HepG2 (cell line): ENCODE measurements around the gene COL26A1. TPM values are rescaled to one million over a fixed set of nuclear protein-coding genes. Genes with fewer than 3 reads are reported as not detected.

Experiments
- AGO1 ChIP-seq: fragments of 200-400 bp; formaldehyde crosslinking; IDR thresholded peaks from 2 replicates; pipeline ENCODE4 v1.6.1; 2017; ENCODE audit warnings: mild to moderate bottlenecking, low read depth, low read length, moderate library complexity; ENCODE audit not compliant: poor library complexity, severe bottlenecking
- EED ChIP-seq: sonication (generic); formaldehyde crosslinking; IDR thresholded peaks from 2 replicates; pipeline ENCODE4 v1.5.0; 2020; ENCODE audit warnings: mild to moderate bottlenecking, missing genetic modification reagents
- GABPA ChIP-seq, 2 experiments: IDR thresholded peaks; 2 replicates each; pipeline ENCODE4 v1.6.1; 2011 to 2016; ENCODE audit warnings: low read depth in 2 of 2, low read length in 1 of 2, missing biosample characterization in 1 of 2, missing genetic modification characterization in 1 of 2
- GPN1 ChIP-seq: sonication (generic); formaldehyde crosslinking; IDR thresholded peaks from 2 replicates; pipeline ENCODE4 v1.5.1; 2020; ENCODE audit warnings: missing genetic modification reagents, borderline replicate concordance
- HHEX ChIP-seq: IDR thresholded peaks from 2 replicates; pipeline ENCODE4 v1.6.1; 2016; ENCODE audit warnings: control low read depth
- HMG20A ChIP-seq: IDR thresholded peaks from 2 replicates; pipeline ENCODE4 v1.6.1; 2016; ENCODE audit warnings: borderline replicate concordance
- MAF1 ChIP-seq: sonication (generic); formaldehyde crosslinking; IDR thresholded peaks from 2 replicates; pipeline ENCODE4 v1.5.0; 2020; ENCODE audit warnings: missing genetic modification reagents, borderline replicate concordance
- MATR3 ChIP-seq: sonication (generic); formaldehyde crosslinking; IDR thresholded peaks from 2 replicates; pipeline ENCODE4 v1.4.0; 2020; ENCODE audit warnings: missing genetic modification reagents
- NFIB ChIP-seq: sonication (generic); formaldehyde crosslinking; IDR thresholded peaks from 2 replicates; pipeline ENCODE4 v1.9.0; 2021; ENCODE audit warnings: missing genetic modification reagents, mild to moderate bottlenecking, borderline replicate concordance
- NRL ChIP-seq: sonication (generic); formaldehyde crosslinking; IDR thresholded peaks from 2 replicates; pipeline ENCODE4 v1.5.0; 2020; ENCODE audit warnings: missing genetic modification reagents, mild to moderate bottlenecking, moderate library complexity, borderline replicate concordance
- PHB2 ChIP-seq: fragments of 450-650 bp; IDR thresholded peaks from 2 replicates; pipeline ENCODE4 v1.6.1; 2018; ENCODE audit not compliant: partially characterized antibody
- RFX3 ChIP-seq: IDR thresholded peaks from 2 replicates; pipeline ENCODE4 v1.6.1; 2016; ENCODE audit warnings: missing biosample characterization, missing genetic modification reagents
- SALL2 ChIP-seq: sonication (generic); formaldehyde crosslinking; IDR thresholded peaks from 2 replicates; pipeline ENCODE4 v1.8.1; 2023; ENCODE audit warnings: mild to moderate bottlenecking, missing genetic modification reagents, inconsistent platforms
- SIX4 ChIP-seq: sonication (generic); formaldehyde crosslinking; IDR thresholded peaks from 2 replicates; pipeline ENCODE4 v1.4.0; 2020; ENCODE audit warnings: missing genetic modification reagents
- TAF1 ChIP-seq: sonication (generic); formaldehyde crosslinking; IDR thresholded peaks from 2 replicates; pipeline ENCODE4 v1.4.0; 2020; ENCODE audit warnings: missing genetic modification reagents
- TFDP2 ChIP-seq: sonication (generic); formaldehyde crosslinking; IDR thresholded peaks from 2 replicates; pipeline ENCODE4 v1.4.0; 2020; ENCODE audit warnings: missing genetic modification reagents
- TSC22D2 ChIP-seq: sonication (generic); formaldehyde crosslinking; IDR thresholded peaks from 2 replicates; pipeline ENCODE4 v1.5.1; 2020; ENCODE audit warnings: missing genetic modification reagents, mild to moderate bottlenecking, borderline replicate concordance
- ZHX2 ChIP-seq, 2 experiments: sonication (generic) in 1 of 2; formaldehyde crosslinking in 1 of 2; IDR thresholded peaks; 2 replicates each; pipeline versions ENCODE4 v1.6.1 to v1.9.0; 2014 to 2022; ENCODE audit warnings: antibody characterized with exemption in 1 of 2, borderline replicate concordance in 1 of 2, inconsistent platforms in 1 of 2, low read depth in 1 of 2, missing genetic modification reagents in 1 of 2
- ZIK1 ChIP-seq: sonication (generic); formaldehyde crosslinking; IDR thresholded peaks from 2 replicates; pipeline ENCODE4 v1.5.0; 2020; ENCODE audit warnings: mild to moderate bottlenecking, low read depth, missing genetic modification reagents, borderline replicate concordance
- ZMYM2 ChIP-seq: sonication (generic); formaldehyde crosslinking; IDR thresholded peaks from 2 replicates; pipeline ENCODE4 v1.8.0; 2022; ENCODE audit warnings: mild to moderate bottlenecking, missing genetic modification reagents
- ZSCAN12 ChIP-seq: sonication (generic); formaldehyde crosslinking; IDR thresholded peaks from 2 replicates; pipeline ENCODE4 v1.9.0; 2021; ENCODE audit warnings: mild to moderate bottlenecking, missing genetic modification reagents
- polyA plus RNA-seq, 8 experiments: library from polyadenylated mRNA; depleted of rRNA in 3 of 8; stranded (reverse) in 7 of 8; unstranded in 1 of 8; fragments of >200 nt; fragmentation: Illumina TruSeq in 4 of 8; extraction: Trizol in 4 of 8; gene quantifications; 2 replicates each; pipeline versions ENCODE4 v1.2.1 to v1.2.3, GENCODE V29; 2011 to 2016; ENCODE audit warnings: low read depth in 4 of 8, missing spikeins in 1 of 8, mixed read lengths in 1 of 8; ENCODE audit not compliant: insufficient read depth in 1 of 8
- total RNA-seq, 5 experiments: library from RNA; depleted of rRNA; stranded (reverse); fragments of >200 nt; fragmentation: Illumina TruSeq; extraction: Trizol; gene quantifications; 2 replicates each; pipeline ENCODE4 v1.2.3, GENCODE V29; 2016; ENCODE audit warnings: low read depth in 1 of 5

Gene COL26A1
- total and polyA plus RNA-seq, 2 of the 13 experiments (the other 11 are each of a cell fraction or from before 2014, with no cell fraction given), result 7.8 to 9.2 TPM

GRCh38 chr7:101390901-101391301 lies 28.2 kb downstream of the COL26A1 start (continued):
- TF ChIP-seq GABPA (IDR thresholded peaks at IDR 0.05; ENCODE audit: low read depth, low read length) (no peak), GABPA (CRISPR knock-in tag; IDR thresholded peaks at IDR 0.05; ENCODE audit: low read depth) (peak; percentile 46; the same call in 1 of the 2 replicates), MAF1 (CRISPR knock-in tag) (no peak), MATR3 (CRISPR knock-in tag) (no peak), SALL2 (no peak), HMG20A (peak; percentile 74; the same call in 1 of the 2 replicates), ZIK1 (CRISPR knock-in tag) (no peak), RFX3 (CRISPR knock-in tag) (no peak), EED (CRISPR knock-in tag) (no peak), AGO1 (no peak), ZHX2 (IDR thresholded peaks at IDR 0.05; ENCODE audit: low read depth) (no peak), ZHX2 (CRISPR knock-in tag; IDR thresholded peaks at IDR 0.05; ENCODE audit: borderline replicate concordance) (no peak), TSC22D2 (CRISPR knock-in tag) (no peak), NRL (no peak), TAF1 (CRISPR knock-in tag) (no peak), HHEX (CRISPR knock-in tag) (no peak), GPN1 (no peak), NFIB (CRISPR knock-in tag) (no peak), TFDP2 (no peak), ZMYM2 (peak; percentile 81), ZSCAN12 (CRISPR knock-in tag) (no peak), PHB2 (no peak), SIX4 (peak; percentile 93)
